ENCODE data around the gene MACO1.

- no peak for TF ChIP-seq EZH2 (IDR thresholded peaks at IDR 0.05; ENCODE audit: insufficient read depth, poor library complexity, severe bottlenecking)
- TF ChIP-seq EZH2phosphoT487 (IDR thresholded peaks at IDR 0.05; ENCODE audit: insufficient read depth, low read depth): no peak
Observed at GRCh38 chr1:25451908-25452307, 21.2 kb downstream of the MACO1 start.

Data from GM23248 (cell line).